Coronary artery (tissue), 2 donors: Measurements from ENCODE around the gene YAP1.

Experiments
- DNase-seq: peaks from one replicate; pipeline ENCODE4 v3.0.0-alpha.2; 2017; ENCODE audit warnings: low spot score
- H3K27ac ChIP-seq, 2 donors: fragments of 200-600 bp; sonication (generic); one replicate each; pipeline ENCODE4 v1.5.1; 2016 to 2019
- H3K4me3 ChIP-seq: fragments of 200-600 bp; sonication (generic); 2 replicates; pipeline ENCODE4 v1.5.1; 2016; ENCODE audit warnings: mild to moderate bottlenecking, moderate library complexity
- TF ChIP-seq, protein P1 (sequence below): fragments of 200-600 bp; sonication (generic); IDR thresholded peaks from one replicate; pipeline ENCODE4 v1.5.1; 2019; ENCODE audit warnings: antibody characterized with exemption

Gene YAP1

DNA sequence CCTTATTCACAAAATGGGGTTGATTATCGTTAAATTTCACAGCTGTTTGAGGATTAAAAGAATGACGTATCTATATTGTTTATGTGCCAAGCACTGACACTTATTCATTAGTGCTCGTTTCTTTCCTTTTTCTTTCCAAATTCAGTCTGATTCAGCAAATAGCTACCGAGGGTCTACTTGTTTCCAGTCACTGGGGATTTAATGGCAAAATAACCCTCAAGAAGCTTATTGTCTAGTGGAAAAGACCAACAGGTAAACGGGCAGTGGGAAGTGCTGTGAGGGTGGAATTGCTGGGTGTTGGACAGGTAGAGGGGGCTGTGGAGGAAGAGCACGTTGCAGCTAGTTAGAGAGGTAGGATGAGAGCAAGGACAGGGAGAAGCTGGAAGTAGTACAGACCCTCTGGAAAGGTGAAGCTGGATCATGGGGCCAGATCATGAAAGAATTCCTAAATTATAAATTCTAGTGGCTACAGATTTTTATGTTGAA, 158.8 kb downstream of the YAP1 start:
- peak overlapping the region; percentile 71 for H3K4me3 ChIP-seq
- no peak overlapping the region for H3K27ac ChIP-seq
- DNase-seq, result no peak
- TF ChIP-seq, protein P1, sequence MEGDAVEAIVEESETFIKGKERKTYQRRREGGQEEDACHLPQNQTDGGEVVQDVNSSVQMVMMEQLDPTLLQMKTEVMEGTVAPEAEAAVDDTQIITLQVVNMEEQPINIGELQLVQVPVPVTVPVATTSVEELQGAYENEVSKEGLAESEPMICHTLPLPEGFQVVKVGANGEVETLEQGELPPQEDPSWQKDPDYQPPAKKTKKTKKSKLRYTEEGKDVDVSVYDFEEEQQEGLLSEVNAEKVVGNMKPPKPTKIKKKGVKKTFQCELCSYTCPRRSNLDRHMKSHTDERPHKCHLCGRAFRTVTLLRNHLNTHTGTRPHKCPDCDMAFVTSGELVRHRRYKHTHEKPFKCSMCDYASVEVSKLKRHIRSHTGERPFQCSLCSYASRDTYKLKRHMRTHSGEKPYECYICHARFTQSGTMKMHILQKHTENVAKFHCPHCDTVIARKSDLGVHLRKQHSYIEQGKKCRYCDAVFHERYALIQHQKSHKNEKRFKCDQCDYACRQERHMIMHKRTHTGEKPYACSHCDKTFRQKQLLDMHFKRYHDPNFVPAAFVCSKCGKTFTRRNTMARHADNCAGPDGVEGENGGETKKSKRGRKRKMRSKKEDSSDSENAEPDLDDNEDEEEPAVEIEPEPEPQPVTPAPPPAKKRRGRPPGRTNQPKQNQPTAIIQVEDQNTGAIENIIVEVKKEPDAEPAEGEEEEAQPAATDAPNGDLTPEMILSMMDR, result no peak

GRCh38 chr11:102269927-102270326, 159.7 kb downstream of the YAP1 start:
- no peak overlapping the region for H3K4me3 ChIP-seq
- DNase-seq, result no peak
- H3K27ac ChIP-seq, result no peak overlapping the region
- TF ChIP-seq, protein P1, result no peak

GRCh38 chr11:102272047-102272824, 162.0 kb downstream of the YAP1 start:
- TF ChIP-seq, protein P1, result no peak
- Histone ChIP-seq H3K27ac (no peak overlapping the region), H3K4me3 (no peak overlapping the region)
- no peak for DNase-seq

- DNase-seq, result no peak
- Histone ChIP-seq H3K27ac (no peak overlapping the region), H3K4me3 (no peak overlapping the region)
- TF ChIP-seq, protein P1, result no peak
Measured at GRCh38 chr11:102274628-102275027, 164.4 kb downstream of the YAP1 start.

DNA sequence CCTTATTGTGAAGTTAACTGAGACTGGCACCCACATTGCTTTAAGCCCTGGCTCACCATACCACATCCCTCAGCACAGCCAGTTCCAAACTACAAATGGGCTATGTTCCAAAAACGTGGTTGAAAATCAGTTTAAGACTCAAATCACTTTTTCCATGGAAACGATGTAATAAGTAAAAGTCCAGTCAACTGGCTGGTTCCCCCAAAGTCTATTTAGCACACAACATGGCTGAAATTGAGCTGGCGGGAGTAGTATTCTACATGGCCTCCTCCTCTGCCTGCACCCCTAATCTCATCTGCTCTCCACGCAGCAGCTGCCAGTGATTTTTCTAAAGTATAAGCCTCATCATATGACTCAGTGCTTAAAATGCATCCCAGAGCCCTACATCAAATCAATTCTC, 166.1 kb downstream of the YAP1 start:
- TF ChIP-seq, protein P1, result no peak
- DNase-seq, result no peak
- no peak overlapping the region for H3K4me3 ChIP-seq

GRCh38 chr11:102276783-102277182, 166.5 kb downstream of the YAP1 start:
- Histone ChIP-seq H3K4me3 (no peak overlapping the region), H3K27ac (no peak overlapping the region)
- TF ChIP-seq, protein P1, result no peak
- no peak for DNase-seq

More for the DNA sequence above, 166.1 kb downstream of the YAP1 start:
- H3K27ac ChIP-seq, result no peak overlapping the region

- no peak for DNase-seq
- TF ChIP-seq, protein P1, result no peak
- no peak overlapping the region for H3K27ac ChIP-seq
- H3K4me3 ChIP-seq, result peak overlapping the region; percentile 10
Measured at GRCh38 chr11:102279641-102280170, 169.5 kb downstream of the YAP1 start.
